ENCODE data around the gene SOWAHD. TPM values are rescaled to one million over a fixed set of nuclear protein-coding genes. Genes with fewer than 3 reads are reported as not detected.

SOWAHD gene
- total and polyA plus RNA-seq, 4 donors: 0.10 to 2.5 (median 0.45) TPM

- TF ChIP-seq HNF4A (conservative IDR thresholded peaks at IDR 0.05) (no peak), RAD21 (IDR thresholded peaks at IDR 0.05) (no peak), JUND (IDR thresholded peaks at IDR 0.05) (no peak), CTCF (IDR thresholded peaks at IDR 0.05; ENCODE audit: low read depth, low read length, missing input control) (no peak), TAF1 (conservative IDR thresholded peaks at IDR 0.05) (no peak), YY1 (IDR thresholded peaks at IDR 0.05) (no peak), NR2F2 (IDR thresholded peaks at IDR 0.05) (no peak), SP1 (IDR thresholded peaks at IDR 0.05) (no peak), RXRA (IDR thresholded peaks at IDR 0.05) (no peak), FOXA2 (IDR thresholded peaks at IDR 0.05) (no peak), EGR1 (IDR thresholded peaks at IDR 0.05; ENCODE audit: low read depth in 2 of 2) (no peak), ZBTB33 (IDR thresholded peaks at IDR 0.05) (no peak), ATF3 (IDR thresholded peaks at IDR 0.05) (no peak), GABPA (IDR thresholded peaks at IDR 0.05 in 1 of 2, conservative IDR thresholded peaks at IDR 0.05 in 1 of 2) (no peak)
- Histone ChIP-seq H3K27me3 (ENCODE audit: control insufficient read depth in 4 of 4, insufficient read depth in 4 of 4, low read length in 3 of 4) (no peaks in the 10 kb centered on the region), H3K36me3 (ENCODE audit: control insufficient read depth in 4 of 4, insufficient read depth in 3 of 4, low read depth in 1 of 4, low read length in 3 of 4) (no peaks in the 10 kb centered on the region), H3K9me3 (ENCODE audit: control insufficient read depth in 4 of 4, low read length in 3 of 4) (no peaks in the 10 kb centered on the region), H3K4me3 (ENCODE audit: low read depth in 1 of 3, low read length in 3 of 3) (no peak overlapping the region), H3K4me1 (ENCODE audit: control insufficient read depth in 4 of 4, insufficient read depth in 4 of 4, low read length in 3 of 4) (peaks cover 0 to 4% (median 0%) of the 10 kb centered on the region in 4 donors), H3K27ac (ENCODE audit: low read depth in 1 of 2, low read length in 2 of 2) (no peak overlapping the region), H3K9ac (ENCODE audit: low read depth in 1 of 2, low read length in 2 of 2) (no peak overlapping the region)
- DNase-seq (ENCODE audit: low spot score): no peak
- 73% methylated on average over 12 of the region's 12 CpGs for WGBS
Measured at GRCh38 chrX:119736206-119736764, 22.1 kb upstream of the SOWAHD start.

GRCh38 chrX:119738742-119739141, 19.6 kb upstream of the SOWAHD start:
- DNase-seq (ENCODE audit: low spot score): no peak
- Histone ChIP-seq H3K4me3 (ENCODE audit: low read depth in 1 of 3, low read length in 3 of 3) (no peak overlapping the region), H3K9ac (ENCODE audit: low read depth in 1 of 2, low read length in 2 of 2) (no peak overlapping the region), H3K36me3 (ENCODE audit: control insufficient read depth in 4 of 4, insufficient read depth in 3 of 4, low read depth in 1 of 4, low read length in 3 of 4) (no peaks in the 10 kb centered on the region), H3K9me3 (ENCODE audit: control insufficient read depth in 4 of 4, low read length in 3 of 4) (no peaks in the 10 kb centered on the region), H3K27me3 (ENCODE audit: control insufficient read depth in 4 of 4, insufficient read depth in 4 of 4, low read length in 3 of 4) (no peaks in the 10 kb centered on the region), H3K4me1 (ENCODE audit: control insufficient read depth in 4 of 4, insufficient read depth in 4 of 4, low read length in 3 of 4) (peaks cover 0 to 4% (median 0%) of the 10 kb centered on the region in 4 donors), H3K27ac (ENCODE audit: low read depth in 1 of 2, low read length in 2 of 2) (no peak overlapping the region)
- 72% methylated on average over 5 of the region's 5 CpGs for WGBS
- no peak for TF ChIP-seq JUND (IDR thresholded peaks at IDR 0.05)
- no peak for TF ChIP-seq REST (IDR thresholded peaks at IDR 0.05)
- no peak for TF ChIP-seq RAD21 (IDR thresholded peaks at IDR 0.05)
- no peak for TF ChIP-seq CTCF (IDR thresholded peaks at IDR 0.05; ENCODE audit: low read depth, low read length, missing input control)
- no peak for TF ChIP-seq YY1 (IDR thresholded peaks at IDR 0.05)
- TF ChIP-seq ATF3 (IDR thresholded peaks at IDR 0.05): no peak
- no peak for TF ChIP-seq ZBTB33 (IDR thresholded peaks at IDR 0.05)
- TF ChIP-seq HNF4G (IDR thresholded peaks at IDR 0.05): no peak

Data from liver (tissue), 9 donors.